ENCODE measurements around the gene SLC13A1.

DNA sequence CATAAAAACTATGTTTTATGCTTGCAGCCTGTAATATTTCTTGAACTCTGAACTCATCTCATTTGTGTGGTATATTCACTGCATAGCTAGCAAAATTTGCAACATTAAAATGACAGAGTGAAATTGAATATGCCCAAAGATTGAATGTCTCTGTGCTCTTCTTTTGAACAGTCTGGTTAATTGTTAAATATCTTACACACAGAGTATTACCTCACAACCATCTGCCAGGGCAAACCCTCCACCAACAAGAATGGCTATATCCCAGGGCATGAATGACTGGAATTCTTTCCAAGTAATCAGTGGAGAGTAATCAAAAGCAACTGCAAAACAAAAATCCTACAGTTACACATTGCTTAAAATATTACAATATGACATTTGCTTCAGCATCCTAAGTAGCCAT lies 76.9 kb downstream of the SLC13A1 start:
- no peak for TF ChIP-seq CTCF (conservative IDR thresholded peaks at IDR 0.05; ENCODE audit: low read depth in 2 of 2)
- no peak for TF ChIP-seq EZH2 (IDR thresholded peaks at IDR 0.05; ENCODE audit: low read depth, unreplicated experiment)
- TF ChIP-seq EZH2phosphoT487 (IDR thresholded peaks at IDR 0.05; ENCODE audit: unreplicated experiment), result no peak
- TF ChIP-seq, protein P1, sequence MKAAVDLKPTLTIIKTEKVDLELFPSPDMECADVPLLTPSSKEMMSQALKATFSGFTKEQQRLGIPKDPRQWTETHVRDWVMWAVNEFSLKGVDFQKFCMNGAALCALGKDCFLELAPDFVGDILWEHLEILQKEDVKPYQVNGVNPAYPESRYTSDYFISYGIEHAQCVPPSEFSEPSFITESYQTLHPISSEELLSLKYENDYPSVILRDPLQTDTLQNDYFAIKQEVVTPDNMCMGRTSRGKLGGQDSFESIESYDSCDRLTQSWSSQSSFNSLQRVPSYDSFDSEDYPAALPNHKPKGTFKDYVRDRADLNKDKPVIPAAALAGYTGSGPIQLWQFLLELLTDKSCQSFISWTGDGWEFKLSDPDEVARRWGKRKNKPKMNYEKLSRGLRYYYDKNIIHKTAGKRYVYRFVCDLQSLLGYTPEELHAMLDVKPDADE (IDR thresholded peaks at IDR 0.05), result no peak
- TF ChIP-seq CREB1 (CRISPR knock-in tag; IDR thresholded peaks at IDR 0.05; ENCODE audit: low read depth), result no peak
- TF ChIP-seq POLR2AphosphoS5 (IDR thresholded peaks at IDR 0.05; ENCODE audit: low read depth), result no peak
- no peak for TF ChIP-seq STAT1 (IDR thresholded peaks at IDR 0.05; ENCODE audit: unreplicated experiment)
- no peak for TF ChIP-seq ZNF114 (CRISPR knock-in tag; IDR thresholded peaks at IDR 0.05)

Data from GM23338 (cell line).